HG03064 (cell line): ENCODE results near the gene MMP24.

Source experiments
- ATAC-seq: cut with Tn5 transposase; IDR thresholded peaks from one replicate; pipeline ENCODE4 v1.9.1; 2021; ENCODE audit warnings: low read depth; ENCODE audit not compliant: unreplicated experiment

Gene MMP24

DNA sequence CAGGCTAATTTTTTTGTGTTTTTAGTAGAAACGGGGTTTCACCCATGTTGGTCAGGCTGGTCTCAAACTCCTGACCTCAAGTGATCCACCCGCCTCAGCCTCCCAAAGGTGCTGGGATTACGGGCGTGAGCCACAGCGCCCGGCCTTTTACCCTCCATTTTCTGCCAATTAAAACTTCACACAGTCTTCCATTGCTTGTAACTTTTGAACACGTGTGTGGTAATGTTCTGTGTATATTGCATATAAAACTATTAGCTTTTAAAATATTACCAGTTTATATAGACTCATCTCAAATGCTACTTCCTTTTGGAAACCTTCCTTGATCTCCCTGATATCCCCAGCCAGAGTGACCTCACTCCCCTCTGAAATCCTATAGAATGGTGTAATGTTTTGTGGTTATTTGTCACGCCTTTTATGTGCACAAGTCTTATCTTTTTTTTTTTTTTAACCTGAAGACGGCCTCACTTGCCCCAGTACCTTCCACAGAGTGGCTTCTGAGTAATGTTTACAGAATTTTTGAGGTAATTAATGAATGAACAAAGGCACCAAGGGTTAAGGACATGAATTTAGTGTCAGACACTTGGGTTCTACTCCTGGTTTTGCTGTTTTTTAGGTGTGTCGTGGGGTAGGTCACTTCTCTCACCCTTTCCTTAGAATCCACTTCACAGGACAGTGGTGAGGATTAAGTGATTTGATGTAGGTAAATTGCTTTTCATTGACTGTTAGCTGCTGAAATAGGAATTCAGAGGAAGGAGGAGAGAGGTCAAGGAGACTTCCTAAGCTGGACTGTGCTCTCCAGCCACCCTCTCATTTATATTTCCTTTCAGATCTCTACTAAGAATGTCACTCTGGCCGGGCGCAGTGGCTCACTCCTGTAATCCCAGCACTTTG lies 11.2 kb upstream of the MMP24 start:
- ATAC-seq: no peak

DNA sequence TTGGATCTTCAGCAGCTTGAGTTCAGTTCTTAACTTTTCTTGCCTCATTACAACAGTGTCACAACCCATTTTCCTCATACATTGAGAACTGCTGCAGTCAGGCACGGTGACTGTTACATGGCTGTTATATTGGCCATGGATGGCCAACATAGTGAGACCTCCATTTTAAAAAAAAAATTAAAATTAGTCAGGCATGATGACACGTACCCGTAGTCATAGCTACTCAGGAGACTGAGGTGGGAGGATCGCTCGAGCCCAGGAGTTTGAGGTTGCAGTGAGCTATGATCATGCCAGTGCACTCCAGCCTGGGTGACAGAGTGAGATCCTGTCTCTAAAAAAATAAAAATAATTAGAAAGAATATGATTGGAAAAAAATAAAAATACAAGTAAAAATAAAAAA lies 9.9 kb upstream of the MMP24 start:
- ATAC-seq: no peak

DNA sequence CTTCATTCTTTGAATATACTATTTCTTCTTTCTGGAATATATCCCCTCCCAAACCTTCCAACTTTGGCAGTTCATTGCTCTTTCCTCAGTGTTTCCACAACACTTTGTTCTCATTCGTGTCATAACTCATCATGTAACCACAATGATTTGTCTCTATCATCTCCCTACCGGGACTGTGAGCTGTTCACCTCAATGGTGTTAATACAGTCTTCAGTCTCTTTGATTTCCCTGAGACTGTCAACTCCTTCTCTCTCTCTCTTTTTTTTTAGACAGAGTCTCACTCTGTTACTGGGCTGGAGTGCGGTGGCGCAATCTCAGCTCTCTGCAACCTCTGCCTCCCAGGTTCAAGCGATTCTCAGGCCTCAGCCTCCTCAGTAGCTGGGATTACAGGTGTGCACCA lies 2.5 kb upstream of the MMP24 start:
- no peak for ATAC-seq

GRCh38 chr20:35224536-35224935 lies 2.0 kb upstream of the MMP24 start:
- no peak for ATAC-seq

DNA sequence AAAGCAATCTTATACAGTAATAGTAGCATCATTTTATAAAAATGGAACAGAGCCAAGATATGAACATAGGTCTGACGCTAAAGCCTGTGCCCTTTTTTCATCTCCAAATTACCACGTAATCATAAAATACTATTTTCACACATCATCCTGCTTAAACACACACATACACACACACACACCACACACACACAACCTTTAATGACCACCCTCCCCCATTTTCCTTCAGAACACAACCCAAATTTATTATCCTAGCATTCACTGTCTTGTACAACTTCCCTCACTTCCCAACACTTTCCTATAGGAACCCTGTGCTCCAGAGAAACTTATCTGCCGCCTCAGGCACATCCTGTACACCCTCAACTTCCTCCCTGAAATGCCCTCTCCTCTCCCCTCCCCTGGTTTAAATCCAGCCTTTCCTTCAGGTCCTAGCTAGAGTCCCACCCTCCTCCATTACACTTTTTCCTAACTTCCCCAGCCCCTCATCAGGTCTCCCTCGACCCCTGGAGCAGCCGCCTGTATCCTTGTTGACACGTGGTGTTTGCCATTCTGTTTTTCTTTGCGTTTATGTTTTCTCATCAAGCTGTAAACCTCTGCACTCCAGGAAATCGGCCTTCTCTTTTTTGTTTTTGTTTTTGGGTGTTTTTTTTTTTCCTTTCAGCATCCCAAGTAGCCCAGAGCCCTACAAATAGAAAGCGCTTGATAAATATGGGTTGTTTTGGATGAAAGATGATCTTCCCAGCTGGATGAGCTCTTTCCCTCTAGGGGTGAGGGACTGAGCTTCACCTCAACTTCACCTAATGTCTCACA lies 968 bp upstream of the MMP24 start:
- ATAC-seq: no peak

- ATAC-seq: no peak
These were observed 593 bp downstream of the MMP24 start for GRCh38 chr20:35226884-35227681.

DNA sequence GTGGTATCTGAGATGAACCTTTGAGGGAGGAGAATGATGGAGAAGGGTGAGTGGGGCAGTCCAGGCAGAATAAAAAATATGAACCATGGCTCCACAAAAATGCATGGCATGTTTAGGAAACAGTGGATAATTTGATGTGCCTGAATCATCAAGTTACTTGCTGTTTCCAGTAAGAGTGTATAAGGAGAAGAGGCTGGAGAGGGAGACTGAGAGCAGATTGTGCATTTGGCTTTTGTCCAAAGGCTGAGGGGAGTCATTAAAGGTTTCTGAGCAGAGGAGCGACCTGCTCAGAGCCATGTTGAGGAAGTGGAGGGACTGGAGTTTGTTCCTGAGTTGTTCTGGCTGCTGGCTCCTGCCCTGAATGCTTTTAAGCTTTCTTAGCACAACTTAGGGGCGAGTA lies 6.1 kb downstream of the MMP24 start:
- ATAC-seq: no peak

GRCh38 chr20:35235881-35236280 lies 9.4 kb downstream of the MMP24 start:
- no peak for ATAC-seq

- no peak for ATAC-seq
These were observed 11.0 kb downstream of the MMP24 start for GRCh38 chr20:35237486-35237885.

GRCh38 chr20:35238170-35238569 lies 11.7 kb downstream of the MMP24 start:
- no peak for ATAC-seq

DNA sequence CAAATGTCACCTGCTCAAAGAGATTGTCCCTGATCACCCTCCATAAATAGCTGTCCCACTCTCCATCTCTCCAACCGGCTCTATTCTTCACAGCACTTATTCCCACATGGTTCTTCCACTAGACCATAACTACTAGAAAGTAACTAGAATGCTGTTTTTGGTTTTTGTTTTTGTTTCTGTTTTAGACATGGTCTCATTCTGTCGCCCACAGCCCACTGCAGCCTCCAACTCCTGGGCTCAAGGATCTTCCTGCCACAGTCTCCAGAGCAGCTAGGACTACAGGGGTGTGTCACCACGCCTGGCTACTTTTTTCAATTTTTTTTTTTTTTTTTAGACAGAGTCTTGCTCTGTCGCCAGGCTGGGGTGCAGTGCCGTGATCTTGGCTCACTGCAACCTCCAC lies 12.2 kb downstream of the MMP24 start:
- no peak for ATAC-seq

DNA sequence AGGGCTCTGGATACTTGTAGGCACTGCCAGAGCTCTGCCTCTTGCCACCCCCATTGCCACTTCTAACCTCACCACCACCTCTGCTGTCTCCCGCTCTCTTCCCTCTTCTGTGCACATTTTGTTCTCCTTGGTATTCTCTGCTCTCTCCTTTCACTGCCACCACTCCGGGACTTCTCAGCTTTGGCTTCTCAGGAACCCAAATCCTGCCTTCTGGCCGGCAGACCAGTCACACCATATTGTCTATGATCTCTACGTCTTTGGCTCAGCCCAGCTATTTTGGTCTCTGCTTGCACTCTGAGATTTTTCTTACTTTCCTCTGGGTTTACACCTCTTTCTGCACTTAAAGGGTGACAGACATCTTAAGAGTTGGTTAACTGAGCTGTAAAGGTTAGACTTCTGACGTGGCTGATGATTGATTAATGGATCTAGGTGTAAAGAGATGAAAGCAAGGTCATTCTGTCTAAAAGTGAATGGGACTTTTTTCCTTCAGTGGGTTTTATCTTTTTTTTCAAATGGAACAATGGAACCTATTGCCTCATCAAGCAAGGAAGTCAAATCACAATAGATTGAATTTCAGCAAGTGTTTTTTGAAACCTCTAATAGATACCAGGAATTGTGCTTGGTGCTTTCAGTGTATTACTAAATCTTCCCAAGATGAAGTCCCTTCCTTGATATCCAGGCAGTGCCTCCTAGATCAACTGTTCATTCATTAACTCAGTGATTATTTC lies 13.8 kb downstream of the MMP24 start:
- ATAC-seq: no peak

GRCh38 chr20:35240811-35241293 lies 14.4 kb downstream of the MMP24 start:
- ATAC-seq: no peak

- no peak for ATAC-seq
These were observed 16.8 kb downstream of the MMP24 start for GRCh38 chr20:35243317-35243716.

DNA sequence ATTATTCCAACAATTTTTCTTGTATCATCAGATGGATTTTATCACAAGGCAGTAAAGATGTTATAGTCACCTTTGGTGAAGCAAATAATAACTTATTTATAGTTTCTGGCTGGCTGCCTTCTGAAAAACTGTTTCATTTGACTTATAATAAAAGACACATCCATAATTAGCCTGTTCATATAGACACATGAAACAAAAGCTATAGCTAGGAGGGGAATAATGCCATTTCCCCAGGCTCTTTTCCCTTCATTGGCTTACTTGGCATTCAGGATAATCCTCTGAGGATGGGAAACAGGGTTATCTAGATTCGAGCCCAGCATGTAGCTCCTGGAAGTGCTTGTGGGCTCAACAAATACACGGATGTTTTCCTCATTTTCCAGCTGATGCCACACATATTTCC lies 17.5 kb downstream of the MMP24 start:
- ATAC-seq: no peak

DNA sequence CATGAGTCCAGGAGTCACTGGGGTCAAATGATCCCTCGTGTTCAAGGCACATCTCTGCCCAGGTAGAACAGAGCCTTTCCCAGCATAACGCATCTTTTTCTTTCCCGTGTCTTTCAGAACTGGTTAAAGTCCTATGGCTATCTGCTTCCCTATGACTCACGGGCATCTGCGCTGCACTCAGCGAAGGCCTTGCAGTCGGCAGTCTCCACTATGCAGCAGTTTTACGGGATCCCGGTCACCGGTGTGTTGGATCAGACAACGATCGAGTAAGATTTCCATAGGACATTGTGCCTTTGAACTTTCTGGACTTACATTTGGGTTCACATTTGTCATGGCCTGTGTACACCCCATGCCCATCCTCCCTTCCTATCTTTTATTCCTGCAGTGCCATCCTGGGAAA lies 20.2 kb downstream of the MMP24 start:
- ATAC-seq: no peak

DNA sequence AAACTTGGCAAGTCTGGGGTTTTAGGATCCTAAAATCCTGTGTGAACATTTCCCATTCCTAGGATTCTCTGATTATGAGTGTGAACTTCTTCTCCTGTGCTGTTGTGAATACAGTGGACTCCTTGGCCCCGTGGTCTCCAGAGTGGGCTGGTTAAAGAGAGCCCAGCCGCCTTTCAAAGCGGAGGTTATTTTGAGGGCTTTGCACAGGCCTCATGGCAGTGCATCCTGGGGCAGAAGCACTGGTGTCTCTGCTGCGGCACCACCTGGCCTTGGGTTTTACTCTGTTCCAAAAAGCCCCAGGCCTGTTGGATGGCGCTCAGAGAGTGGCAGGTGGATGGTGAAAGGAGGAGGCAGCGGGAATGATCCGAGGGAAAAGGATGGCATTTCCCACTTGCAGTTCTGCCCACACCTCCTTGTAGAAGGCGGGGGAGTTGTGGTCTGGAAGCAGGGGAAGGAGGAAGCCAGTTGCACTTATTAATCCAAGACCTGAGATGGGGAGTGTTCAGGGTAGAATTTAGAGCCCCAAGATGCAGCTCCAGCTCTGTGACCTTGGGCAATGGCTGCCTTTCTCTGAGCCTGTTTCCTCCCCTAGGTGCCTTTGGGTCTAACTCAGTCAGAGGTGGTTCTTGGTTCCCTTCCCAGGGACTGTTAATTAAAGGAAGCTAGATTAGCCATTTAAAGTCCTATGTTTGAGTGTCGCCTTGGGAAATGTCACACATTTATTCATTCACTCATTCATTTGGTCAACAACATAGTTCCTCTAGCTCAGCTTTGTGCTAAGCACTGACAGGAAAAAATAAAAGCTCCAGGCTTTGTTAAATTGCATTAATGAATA lies 22.4 kb downstream of the MMP24 start:
- no peak for ATAC-seq

GRCh38 chr20:35251613-35251940 lies 25.1 kb downstream of the MMP24 start:
- no peak for ATAC-seq

DNA sequence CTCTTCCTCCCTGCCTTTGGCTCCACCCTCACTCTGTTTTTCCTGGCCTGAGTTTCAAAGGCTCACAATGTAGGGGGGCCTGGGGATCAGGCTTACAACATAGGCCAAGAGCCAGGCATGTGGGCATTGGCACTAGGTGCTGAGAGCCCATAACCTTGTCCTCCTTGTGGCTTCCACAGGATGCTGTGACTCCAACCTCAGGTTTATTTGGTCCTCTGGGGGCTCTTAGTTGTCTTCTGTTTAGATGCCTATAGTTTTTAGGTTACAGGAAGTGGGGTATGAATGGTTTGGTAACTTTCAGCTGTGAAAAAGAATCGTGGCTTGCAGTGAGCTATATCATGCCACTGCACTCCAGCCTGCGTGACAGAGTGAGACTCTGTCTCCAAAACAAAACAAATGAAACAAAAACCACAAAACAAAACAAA lies 25.6 kb downstream of the MMP24 start:
- no peak for ATAC-seq
